22Rv1 (cell line): Measurements from ENCODE around the gene CACHD1.

Experiments
- CTCF ChIP-seq: fragments of 450-650 bp; IDR thresholded peaks from 2 replicates; pipeline ENCODE4 v1.5.1; 2017; ENCODE audit warnings: mild to moderate bottlenecking
- ZFX ChIP-seq: fragments of 450-650 bp; IDR thresholded peaks from 2 replicates; pipeline ENCODE4 v1.6.1; 2017; ENCODE audit warnings: antibody characterized with exemption, borderline replicate concordance

- TF ChIP-seq CTCF = no peak
- TF ChIP-seq ZFX = no peak
Observed at GRCh38 chr1:64651841-64652240, 181.9 kb downstream of the CACHD1 start.
